Measurements from ENCODE around the gene MAP3K1. TPM values are rescaled to one million over a fixed set of nuclear protein-coding genes. Genes with fewer than 3 reads are reported as not detected.
A peak's percentile ranks its signal among the peaks of the same experiment; 100 is the strongest.

Gene MAP3K1
- total and polyA plus RNA-seq, 4 donors = 17.0 to 47.6 (median 24.9) TPM

DNA sequence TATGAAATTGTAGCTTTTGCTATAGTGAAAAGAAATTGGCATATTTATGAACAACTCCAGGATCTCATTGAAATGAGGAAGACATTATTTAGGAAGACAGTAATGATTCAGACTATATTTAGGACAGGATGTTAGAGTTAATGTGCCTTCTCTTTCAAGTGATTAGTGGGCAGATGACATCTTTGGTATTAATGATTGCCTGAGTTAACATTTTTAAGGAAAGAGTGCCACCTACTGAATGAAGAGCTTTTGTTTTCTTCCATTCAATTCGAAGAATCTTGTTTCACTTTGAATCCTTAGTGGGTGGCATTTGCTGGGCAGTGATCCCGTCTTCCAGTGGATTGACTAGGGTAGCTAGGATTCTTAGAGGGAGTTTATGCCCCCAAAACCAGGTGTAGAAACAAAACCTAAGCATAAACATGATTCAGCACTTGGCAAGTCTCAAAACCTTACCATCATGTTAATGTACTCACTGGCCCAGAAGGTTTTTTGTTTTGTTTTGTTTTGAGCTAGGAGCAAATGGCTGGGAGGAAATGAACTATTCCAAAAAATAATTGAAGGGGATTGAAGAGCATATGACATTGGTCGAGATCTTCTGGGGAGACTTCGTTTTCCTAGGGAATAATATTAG lies 23.2 kb downstream of the MAP3K1 start:
- Histone ChIP-seq H3K4me3 (ENCODE audit: low read depth, low read length) (no peak overlapping the region), H3K27ac (ENCODE audit: low read depth, low read length) (no peak overlapping the region), H3K27me3 (ENCODE audit: control insufficient read depth, insufficient read depth, low read length) (no peaks in the 10 kb centered on the region), H3K9me3 (ENCODE audit: control insufficient read depth, insufficient read depth, low read length) (no peaks in the 10 kb centered on the region), H3K36me3 (ENCODE audit: control insufficient read depth, insufficient read depth, low read length) (no peaks in the 10 kb centered on the region), H3K4me1 (ENCODE audit: control insufficient read depth, insufficient read depth, low read length) (peaks cover 4% of the 10 kb centered on the region)
- peak in 4 of 6 donors; percentile 38 to 87 (median 65) for DNase-seq (ENCODE audit: low read depth in 4 of 6, low spot score in 6 of 6)
- WGBS (ENCODE audit: insufficient coverage) = 62% methylated on average over 2 of the region's 4 CpGs

DNA sequence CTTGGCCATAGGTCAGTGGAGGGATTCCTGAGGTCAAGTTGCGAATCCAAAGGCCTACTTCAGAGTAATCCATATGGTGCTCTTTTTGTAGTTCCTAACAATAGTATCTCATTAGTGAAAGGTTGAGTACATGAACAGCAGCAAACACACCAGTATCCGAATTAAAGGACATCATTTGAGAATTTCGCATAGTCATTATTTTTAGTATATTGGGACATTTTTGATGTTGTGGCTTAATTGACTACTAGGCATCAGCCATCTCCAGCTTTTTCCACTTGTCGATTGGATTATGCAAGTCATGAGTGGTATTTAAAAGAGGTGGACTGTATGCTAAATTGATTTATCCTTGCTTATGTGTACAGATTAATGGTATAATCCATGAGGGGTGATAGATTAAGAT lies 23.7 kb downstream of the MAP3K1 start:
- H3K4me1 ChIP-seq (ENCODE audit: control insufficient read depth, insufficient read depth, low read length) = peaks cover 4% of the 10 kb centered on the region
- DNase-seq (ENCODE audit: low read depth in 4 of 6, low spot score in 6 of 6) = no peak
- no CpG with 5 or more reads among the region's 4 CpGs for WGBS (ENCODE audit: insufficient coverage)
- no peak overlapping the region for H3K27ac ChIP-seq (ENCODE audit: low read depth, low read length)
- H3K36me3 ChIP-seq (ENCODE audit: control insufficient read depth, insufficient read depth, low read length) = no peaks in the 10 kb centered on the region
- H3K9me3 ChIP-seq (ENCODE audit: control insufficient read depth, insufficient read depth, low read length) = no peaks in the 10 kb centered on the region
- H3K4me3 ChIP-seq (ENCODE audit: low read depth, low read length) = no peak overlapping the region
- no peaks in the 10 kb centered on the region for H3K27me3 ChIP-seq (ENCODE audit: control insufficient read depth, insufficient read depth, low read length)

- Histone ChIP-seq H3K36me3 (ENCODE audit: control insufficient read depth, insufficient read depth, low read length) (no peaks in the 10 kb centered on the region), H3K4me1 (ENCODE audit: control insufficient read depth, insufficient read depth, low read length) (peaks cover 4% of the 10 kb centered on the region), H3K27ac (ENCODE audit: low read depth, low read length) (no peak overlapping the region), H3K4me3 (ENCODE audit: low read depth, low read length) (no peak overlapping the region), H3K27me3 (ENCODE audit: control insufficient read depth, insufficient read depth, low read length) (no peaks in the 10 kb centered on the region), H3K9me3 (ENCODE audit: control insufficient read depth, insufficient read depth, low read length) (no peaks in the 10 kb centered on the region)
- 97% methylated on average over 4 of the region's 7 CpGs for WGBS (ENCODE audit: insufficient coverage)
- DNase-seq (ENCODE audit: low read depth in 4 of 6, low spot score in 6 of 6) = no peak
These were observed 25.2 kb downstream of the MAP3K1 start for GRCh38 chr5:56840597-56840996.

- H3K27ac ChIP-seq (ENCODE audit: low read depth, low read length) = no peak overlapping the region
- WGBS (ENCODE audit: insufficient coverage) = no CpG with 5 or more reads among the region's 2 CpGs
- H3K27me3 ChIP-seq (ENCODE audit: control insufficient read depth, insufficient read depth, low read length) = no peaks in the 10 kb centered on the region
- DNase-seq (ENCODE audit: low read depth in 4 of 6, low spot score in 6 of 6) = no peak
- no peak overlapping the region for H3K4me3 ChIP-seq (ENCODE audit: low read depth, low read length)
- H3K36me3 ChIP-seq (ENCODE audit: control insufficient read depth, insufficient read depth, low read length) = no peaks in the 10 kb centered on the region
- H3K4me1 ChIP-seq (ENCODE audit: control insufficient read depth, insufficient read depth, low read length) = peaks cover 4% of the 10 kb centered on the region
- H3K9me3 ChIP-seq (ENCODE audit: control insufficient read depth, insufficient read depth, low read length) = no peaks in the 10 kb centered on the region
These were observed 29.9 kb downstream of the MAP3K1 start for GRCh38 chr5:56845277-56845676.

DNA sequence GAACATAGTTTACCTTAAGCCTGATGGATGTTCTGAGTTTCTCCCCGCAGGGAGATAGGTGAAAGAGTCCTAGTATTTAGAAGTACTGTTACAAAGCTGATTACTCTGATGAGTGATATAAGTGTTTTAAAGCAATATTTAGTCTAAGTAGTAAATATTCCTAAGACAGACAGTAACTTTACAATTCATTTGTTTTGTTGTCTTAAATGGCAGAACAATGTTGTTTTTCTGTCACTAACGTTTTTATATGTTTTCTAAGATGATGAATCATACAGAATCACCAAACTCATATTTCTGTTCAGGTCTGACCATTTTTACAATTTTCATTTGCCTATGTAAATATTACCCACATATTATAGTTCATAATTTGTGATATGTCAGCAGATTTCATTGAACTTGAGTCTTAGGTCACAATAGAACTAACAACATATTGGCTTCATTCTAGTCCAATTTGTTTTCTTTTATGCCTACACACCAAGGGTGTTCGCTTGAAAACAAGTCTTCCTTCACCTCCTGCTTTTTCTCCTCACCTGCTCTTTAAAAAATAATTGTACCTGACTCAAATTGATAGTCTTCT lies 30.6 kb downstream of the MAP3K1 start:
- Histone ChIP-seq H3K27ac (ENCODE audit: low read depth, low read length) (no peak overlapping the region), H3K36me3 (ENCODE audit: control insufficient read depth, insufficient read depth, low read length) (no peaks in the 10 kb centered on the region), H3K4me1 (ENCODE audit: control insufficient read depth, insufficient read depth, low read length) (peaks cover 4% of the 10 kb centered on the region), H3K4me3 (ENCODE audit: low read depth, low read length) (no peak overlapping the region), H3K9me3 (ENCODE audit: control insufficient read depth, insufficient read depth, low read length) (no peaks in the 10 kb centered on the region), H3K27me3 (ENCODE audit: control insufficient read depth, insufficient read depth, low read length) (no peaks in the 10 kb centered on the region)
- WGBS (ENCODE audit: insufficient coverage) = 100% methylated on average over 1 of the region's 3 CpGs
- no peak for DNase-seq (ENCODE audit: low read depth in 4 of 6, low spot score in 6 of 6)

DNA sequence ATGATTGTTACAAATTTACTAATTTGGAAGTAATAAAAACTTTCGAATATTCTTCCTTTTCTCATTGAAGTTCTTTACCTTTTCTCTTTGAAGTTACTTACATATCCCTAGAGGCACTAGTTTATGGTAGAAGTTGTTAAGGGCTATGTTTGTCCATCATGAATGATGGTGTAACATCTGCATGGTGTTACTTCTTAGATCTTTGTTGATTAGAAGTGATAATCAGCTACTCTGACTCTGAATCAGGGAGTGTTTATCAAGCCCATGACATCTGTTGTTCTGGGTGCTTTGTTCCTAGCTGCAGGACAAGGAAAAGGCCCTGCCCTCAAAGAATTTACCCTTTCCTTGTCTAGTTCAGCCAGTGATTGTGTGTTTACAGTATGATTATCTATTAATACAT lies 32.9 kb downstream of the MAP3K1 start:
- WGBS (ENCODE audit: insufficient coverage) = no CpG with 5 or more reads among the region's 1 CpG

DNA sequence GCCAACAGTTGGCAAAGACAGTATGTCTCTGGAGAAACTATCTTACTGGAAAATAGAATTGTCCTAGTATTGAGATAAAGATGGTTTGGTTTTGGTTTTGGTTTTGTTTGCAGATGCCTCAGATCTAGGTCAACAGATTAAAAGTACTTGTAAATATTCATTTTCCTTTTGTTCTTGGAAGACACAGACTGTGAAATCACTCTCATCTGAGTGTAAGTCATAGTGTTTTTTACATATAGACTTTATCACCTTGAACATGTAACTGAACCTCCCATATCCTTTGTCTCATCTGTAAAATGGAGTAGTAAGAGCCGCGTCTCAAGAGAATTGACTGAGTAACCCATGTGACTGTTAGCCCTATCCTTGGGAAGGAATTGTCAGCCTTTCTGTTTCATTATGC lies 34.3 kb downstream of the MAP3K1 start:
- H3K27me3 ChIP-seq (ENCODE audit: control insufficient read depth, insufficient read depth, low read length) = no peaks in the 10 kb centered on the region
- no peak overlapping the region for H3K4me3 ChIP-seq (ENCODE audit: low read depth, low read length)
- no peak for DNase-seq (ENCODE audit: low read depth in 4 of 6, low spot score in 6 of 6)
- no peaks in the 10 kb centered on the region for H3K9me3 ChIP-seq (ENCODE audit: control insufficient read depth, insufficient read depth, low read length)
- no peak overlapping the region for H3K27ac ChIP-seq (ENCODE audit: low read depth, low read length)
- WGBS (ENCODE audit: insufficient coverage) = no CpG with 5 or more reads among the region's 2 CpGs
- H3K4me1 ChIP-seq (ENCODE audit: control insufficient read depth, insufficient read depth, low read length) = peaks cover 6% of the 10 kb centered on the region
- H3K36me3 ChIP-seq (ENCODE audit: control insufficient read depth, insufficient read depth, low read length) = no peaks in the 10 kb centered on the region

More for the DNA sequence above, 32.9 kb downstream of the MAP3K1 start:
- DNase-seq (ENCODE audit: low read depth in 4 of 6, low spot score in 6 of 6) = no peak
- Histone ChIP-seq H3K4me1 (ENCODE audit: control insufficient read depth, insufficient read depth, low read length) (peaks cover 4% of the 10 kb centered on the region), H3K9me3 (ENCODE audit: control insufficient read depth, insufficient read depth, low read length) (no peaks in the 10 kb centered on the region), H3K27me3 (ENCODE audit: control insufficient read depth, insufficient read depth, low read length) (no peaks in the 10 kb centered on the region), H3K4me3 (ENCODE audit: low read depth, low read length) (no peak overlapping the region), H3K36me3 (ENCODE audit: control insufficient read depth, insufficient read depth, low read length) (no peaks in the 10 kb centered on the region), H3K27ac (ENCODE audit: low read depth, low read length) (no peak overlapping the region)

DNA sequence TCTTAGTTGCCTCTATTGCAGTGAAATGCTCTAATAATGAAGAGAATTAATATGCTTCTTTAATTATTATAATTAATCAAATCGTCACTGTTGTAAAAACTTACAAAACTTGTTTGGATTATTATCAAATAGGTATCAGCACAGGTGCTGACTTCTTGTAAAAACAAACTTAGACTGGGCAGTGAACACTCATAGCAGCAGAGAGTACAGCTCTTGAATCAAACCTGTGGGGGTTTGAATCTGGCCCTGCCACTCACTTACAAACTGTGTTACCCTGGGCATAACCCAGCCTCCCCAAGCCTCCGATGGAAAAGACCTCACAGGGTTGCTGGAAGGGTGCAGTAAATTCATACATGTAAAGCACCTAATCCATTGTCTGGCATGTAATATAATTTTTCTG lies 35.1 kb downstream of the MAP3K1 start:
- Histone ChIP-seq H3K27me3 (ENCODE audit: control insufficient read depth, insufficient read depth, low read length) (no peaks in the 10 kb centered on the region), H3K4me1 (ENCODE audit: control insufficient read depth, insufficient read depth, low read length) (peaks cover 6% of the 10 kb centered on the region), H3K36me3 (ENCODE audit: control insufficient read depth, insufficient read depth, low read length) (no peaks in the 10 kb centered on the region), H3K27ac (ENCODE audit: low read depth, low read length) (no peak overlapping the region), H3K4me3 (ENCODE audit: low read depth, low read length) (no peak overlapping the region), H3K9me3 (ENCODE audit: control insufficient read depth, insufficient read depth, low read length) (no peaks in the 10 kb centered on the region)
- WGBS (ENCODE audit: insufficient coverage) = no CpG with 5 or more reads among the region's 2 CpGs
- DNase-seq (ENCODE audit: low read depth in 4 of 6, low spot score in 6 of 6) = no peak

DNA sequence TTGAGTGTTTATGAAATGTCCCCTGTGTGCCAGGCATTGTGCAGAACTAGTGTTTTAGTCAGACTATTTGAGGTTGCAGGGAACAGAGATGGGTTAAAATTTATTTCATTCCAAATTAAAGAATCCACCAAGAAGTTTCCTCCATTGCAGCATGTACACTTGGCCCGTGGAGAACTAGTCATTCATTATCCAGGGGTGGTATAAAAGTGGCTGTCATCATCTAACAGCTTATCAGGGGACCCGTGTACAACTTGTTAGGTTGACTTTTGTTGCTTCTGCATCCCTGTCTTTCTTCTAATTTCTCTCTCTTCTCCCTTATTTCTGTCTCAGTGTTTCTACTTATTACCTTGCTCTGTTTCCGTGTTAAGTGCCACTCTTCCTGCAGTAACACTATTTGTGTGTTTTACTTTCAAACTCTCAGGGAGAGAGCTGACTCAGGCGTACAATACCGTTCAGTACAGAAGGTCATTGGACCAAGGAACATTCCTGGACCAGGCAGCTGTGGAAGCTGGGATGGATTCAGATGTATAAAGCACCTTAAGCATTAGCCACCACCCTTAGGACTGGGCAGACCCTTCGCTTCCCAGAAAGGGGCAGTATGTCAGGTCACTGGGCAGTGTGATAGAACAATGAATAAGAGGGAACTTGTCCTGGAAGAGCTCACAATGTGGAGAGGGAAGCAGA lies 36.1 kb downstream of the MAP3K1 start:
- H3K27me3 ChIP-seq (ENCODE audit: control insufficient read depth, insufficient read depth, low read length) = no peaks in the 10 kb centered on the region
- no peaks in the 10 kb centered on the region for H3K9me3 ChIP-seq (ENCODE audit: control insufficient read depth, insufficient read depth, low read length)
- DNase-seq (ENCODE audit: low read depth in 4 of 6, low spot score in 6 of 6) = no peak
- 51% methylated on average over 3 of the region's 6 CpGs for WGBS (ENCODE audit: insufficient coverage)
- no peak overlapping the region for H3K4me3 ChIP-seq (ENCODE audit: low read depth, low read length)
- peaks cover 6% of the 10 kb centered on the region for H3K4me1 ChIP-seq (ENCODE audit: control insufficient read depth, insufficient read depth, low read length)
- no peak overlapping the region for H3K27ac ChIP-seq (ENCODE audit: low read depth, low read length)
- H3K36me3 ChIP-seq (ENCODE audit: control insufficient read depth, insufficient read depth, low read length) = no peaks in the 10 kb centered on the region
